Liver (tissue), 3 donors: Measurements from ENCODE around the gene SNX6.

ENCODE experiments used
- CTCF ChIP-seq: fragments of 150-350 bp; IDR thresholded peaks from 2 replicates; pipeline ENCODE4 v1.5.1; 2017; ENCODE audit warnings: improper control_type of control experiment, low read depth, low read length; ENCODE audit not compliant: missing input control
- JUND ChIP-seq, 2 donors: IDR thresholded peaks; 2 replicates each; pipeline ENCODE4 v1.6.1; 2016; ENCODE audit warnings: antibody characterized with exemption in 2 of 2
- RAD21 ChIP-seq, 2 donors: IDR thresholded peaks; 2 replicates each; pipeline ENCODE4 v1.6.1; 2016; ENCODE audit warnings: antibody characterized with exemption in 2 of 2, mild to moderate bottlenecking in 2 of 2
- TF ChIP-seq, protein P1 (sequence below): IDR thresholded peaks from 2 replicates; pipeline ENCODE4 v1.6.1; 2016; ENCODE audit warnings: antibody characterized with exemption
- donor health status: healthy.
- donor health status: healthy.

DNA sequence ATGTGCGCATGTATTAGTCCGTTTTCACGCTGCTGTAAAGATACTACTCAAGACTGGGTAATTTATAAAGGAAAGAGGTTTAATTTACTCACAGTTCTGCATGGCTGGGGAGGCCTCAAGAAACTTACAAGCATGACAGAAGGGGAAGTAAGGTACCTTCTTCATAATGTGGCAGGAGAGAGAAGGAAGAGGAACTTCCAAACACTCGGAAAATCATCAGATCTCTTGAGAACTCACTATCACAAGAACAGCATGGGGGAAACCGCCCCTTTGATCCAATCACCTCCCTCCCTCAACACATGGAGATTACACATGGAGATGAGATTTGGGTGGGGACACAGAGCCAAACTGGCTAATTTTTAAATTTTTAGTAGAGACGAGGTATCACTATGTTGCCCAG is 41.8 kb upstream of the SNX6 start:
- no peak for TF ChIP-seq CTCF
- TF ChIP-seq JUND (IDR thresholded peaks at IDR 0.05), result no peak
- TF ChIP-seq, protein P1, sequence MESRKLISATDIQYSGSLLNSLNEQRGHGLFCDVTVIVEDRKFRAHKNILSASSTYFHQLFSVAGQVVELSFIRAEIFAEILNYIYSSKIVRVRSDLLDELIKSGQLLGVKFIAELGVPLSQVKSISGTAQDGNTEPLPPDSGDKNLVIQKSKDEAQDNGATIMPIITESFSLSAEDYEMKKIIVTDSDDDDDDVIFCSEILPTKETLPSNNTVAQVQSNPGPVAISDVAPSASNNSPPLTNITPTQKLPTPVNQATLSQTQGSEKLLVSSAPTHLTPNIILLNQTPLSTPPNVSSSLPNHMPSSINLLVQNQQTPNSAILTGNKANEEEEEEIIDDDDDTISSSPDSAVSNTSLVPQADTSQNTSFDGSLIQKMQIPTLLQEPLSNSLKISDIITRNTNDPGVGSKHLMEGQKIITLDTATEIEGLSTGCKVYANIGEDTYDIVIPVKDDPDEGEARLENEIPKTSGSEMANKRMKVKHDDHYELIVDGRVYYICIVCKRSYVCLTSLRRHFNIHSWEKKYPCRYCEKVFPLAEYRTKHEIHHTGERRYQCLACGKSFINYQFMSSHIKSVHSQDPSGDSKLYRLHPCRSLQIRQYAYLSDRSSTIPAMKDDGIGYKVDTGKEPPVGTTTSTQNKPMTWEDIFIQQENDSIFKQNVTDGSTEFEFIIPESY, result no peak
- TF ChIP-seq RAD21 (IDR thresholded peaks at IDR 0.05), result no peak
